NCI-H1694 treated with DMSO at 0.1 percent for 48 hours (cell line): ENCODE data around the gene CLSTN1.

ENCODE experiments used
- DNase-seq: peaks from one replicate; lab custom pipeline; 2025; lab: John Stamatoyannopoulos, UW

The CLSTN1 gene

DNA sequence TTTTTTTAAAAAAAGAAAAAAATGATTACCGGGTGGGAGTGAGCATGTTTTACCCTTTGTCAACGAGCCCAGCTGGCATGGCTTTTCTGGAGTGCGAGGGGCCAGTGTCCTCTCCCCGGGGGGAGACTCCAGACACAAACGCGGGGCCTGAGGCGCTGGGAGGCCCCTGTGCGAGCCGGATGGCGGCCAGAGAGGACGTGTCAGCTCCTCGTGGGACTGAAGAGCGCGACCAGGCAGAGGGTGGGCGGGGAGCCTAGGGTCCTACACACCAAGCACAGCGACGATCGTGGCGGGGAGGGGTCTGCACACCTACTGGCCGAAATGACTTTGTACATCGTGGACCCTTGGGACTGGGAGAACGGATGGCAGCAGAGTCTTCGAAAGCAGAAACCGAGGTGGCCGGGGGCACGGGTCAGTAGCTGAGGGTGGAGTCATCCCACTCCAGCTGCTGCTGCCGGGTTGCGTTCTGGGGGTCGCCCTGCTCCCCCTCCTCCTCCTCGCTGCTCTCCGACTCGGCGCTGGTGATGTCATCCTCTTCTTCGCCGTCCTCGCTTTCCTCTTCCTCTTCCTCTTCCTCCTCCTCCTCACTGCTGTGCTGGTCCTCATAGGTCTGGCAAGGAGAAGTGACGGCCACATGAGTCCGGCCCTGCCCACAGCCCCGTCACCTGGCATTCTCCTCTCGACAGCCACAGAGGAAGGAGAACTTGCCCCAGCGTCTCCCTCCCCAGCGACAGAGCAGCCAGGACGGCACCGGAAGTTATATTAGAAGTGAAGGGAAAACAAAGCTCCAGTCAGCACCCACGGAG lies 93.5 kb downstream of the CLSTN1 start:
- no peak for DNase-seq

DNA sequence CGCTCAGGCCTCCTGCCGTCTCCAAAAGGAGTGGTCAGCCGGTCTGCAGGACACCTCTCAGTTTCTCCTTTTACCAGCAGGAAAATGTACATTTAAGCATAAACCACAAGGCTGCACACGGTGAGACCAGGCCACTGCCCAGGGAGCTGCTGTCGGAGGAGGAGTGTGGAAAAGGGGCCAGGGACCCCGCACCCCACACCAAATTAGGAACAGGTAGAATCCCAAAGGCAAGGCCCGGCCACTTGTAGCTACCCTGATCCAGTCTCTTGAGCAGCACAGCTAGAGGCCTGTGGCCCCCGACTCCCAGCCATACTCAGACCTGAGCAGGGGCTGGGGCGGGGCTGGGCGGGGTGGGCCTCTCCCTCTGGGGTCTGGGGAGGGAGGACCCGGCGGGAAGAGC lies 94.2 kb downstream of the CLSTN1 start:
- DNase-seq, result no peak

DNA sequence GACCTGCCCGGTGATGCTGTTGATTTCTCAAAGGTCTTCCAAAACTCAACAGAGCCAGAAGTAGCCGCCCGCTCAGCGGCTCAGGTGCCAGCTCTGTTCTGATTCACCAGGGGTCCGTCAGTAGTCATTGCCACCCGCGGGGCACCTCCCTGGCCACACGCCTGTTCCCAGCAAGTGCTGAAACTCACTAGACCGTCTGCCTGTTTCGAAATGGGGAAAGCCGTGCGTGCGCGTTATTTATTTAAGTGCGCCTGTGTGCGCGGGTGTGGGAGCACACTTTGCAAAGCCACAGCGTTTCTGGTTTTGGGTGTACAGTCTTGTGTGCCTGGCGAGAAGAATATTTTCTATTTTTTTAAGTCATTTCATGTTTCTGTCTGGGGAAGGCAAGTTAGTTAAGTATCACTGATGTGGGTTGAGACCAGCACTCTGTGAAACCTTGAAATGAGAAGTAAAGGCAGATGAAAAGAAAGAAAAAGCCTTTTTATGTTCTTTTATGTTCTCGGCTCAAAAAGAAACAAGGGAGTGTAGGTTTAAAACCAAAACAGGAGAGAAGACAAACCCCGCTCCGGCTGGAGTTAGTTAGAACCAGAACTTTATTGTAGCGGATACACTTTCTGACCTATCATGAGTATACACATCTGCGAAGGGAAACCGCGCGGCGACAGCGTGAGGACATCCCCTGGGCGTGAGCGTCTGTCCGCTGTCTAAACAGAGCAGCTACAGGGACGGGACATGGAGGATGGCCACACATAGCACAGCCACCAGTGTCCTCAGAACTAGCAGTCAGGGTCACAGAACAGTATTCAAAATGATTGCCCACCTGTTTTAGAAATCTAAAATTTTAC lies 95.1 kb downstream of the CLSTN1 start:
- DNase-seq, result no peak

DNA sequence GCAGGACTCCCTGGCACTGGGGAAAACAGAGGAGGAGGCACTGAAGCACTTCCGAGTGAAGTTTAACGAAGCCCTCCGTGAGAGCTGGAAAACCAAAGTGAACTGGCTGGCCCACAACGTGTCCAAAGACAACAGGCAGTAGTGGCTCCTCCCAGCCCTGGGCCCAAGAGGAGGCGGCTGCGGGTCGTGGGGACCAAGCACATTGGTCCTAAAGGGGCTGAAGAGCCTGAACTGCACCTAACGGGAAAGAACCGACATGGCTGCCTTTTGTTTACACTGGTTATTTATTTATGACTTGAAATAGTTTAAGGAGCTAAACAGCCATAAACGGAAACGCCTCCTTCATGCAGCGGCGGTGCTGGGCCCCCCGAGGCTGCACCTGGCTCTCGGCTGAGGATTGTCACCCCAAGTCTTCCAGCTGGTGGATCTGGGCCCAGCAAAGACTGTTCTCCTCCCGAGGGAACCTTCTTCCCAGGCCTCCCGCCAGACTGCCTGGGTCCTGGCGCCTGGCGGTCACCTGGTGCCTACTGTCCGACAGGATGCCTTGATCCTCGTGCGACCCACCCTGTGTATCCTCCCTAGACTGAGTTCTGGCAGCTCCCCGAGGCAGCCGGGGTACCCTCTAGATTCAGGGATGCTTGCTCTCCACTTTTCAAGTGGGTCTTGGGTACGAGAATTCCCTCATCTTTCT lies 96.7 kb downstream of the CLSTN1 start:
- DNase-seq, result no peak

DNA sequence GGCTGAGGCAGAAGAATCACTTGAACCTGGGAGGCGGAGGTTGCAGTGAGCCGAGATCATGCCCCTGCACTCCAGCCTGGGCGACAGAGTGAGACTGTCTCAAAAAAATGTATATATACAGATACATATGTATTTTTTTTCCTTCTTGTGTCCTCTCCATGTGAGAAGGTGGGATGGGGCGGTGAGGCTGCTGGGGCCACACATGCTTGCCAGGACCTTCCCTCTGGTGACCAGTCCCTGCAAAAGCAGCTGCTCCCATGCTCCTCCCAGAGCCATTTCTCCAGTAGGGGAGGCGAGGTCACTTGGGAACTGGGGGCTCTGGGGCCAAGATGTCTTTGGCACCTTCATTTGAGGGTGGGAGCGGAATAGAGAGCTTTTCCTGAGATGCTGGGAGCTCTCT lies 97.4 kb downstream of the CLSTN1 start:
- DNase-seq, result no peak

DNA sequence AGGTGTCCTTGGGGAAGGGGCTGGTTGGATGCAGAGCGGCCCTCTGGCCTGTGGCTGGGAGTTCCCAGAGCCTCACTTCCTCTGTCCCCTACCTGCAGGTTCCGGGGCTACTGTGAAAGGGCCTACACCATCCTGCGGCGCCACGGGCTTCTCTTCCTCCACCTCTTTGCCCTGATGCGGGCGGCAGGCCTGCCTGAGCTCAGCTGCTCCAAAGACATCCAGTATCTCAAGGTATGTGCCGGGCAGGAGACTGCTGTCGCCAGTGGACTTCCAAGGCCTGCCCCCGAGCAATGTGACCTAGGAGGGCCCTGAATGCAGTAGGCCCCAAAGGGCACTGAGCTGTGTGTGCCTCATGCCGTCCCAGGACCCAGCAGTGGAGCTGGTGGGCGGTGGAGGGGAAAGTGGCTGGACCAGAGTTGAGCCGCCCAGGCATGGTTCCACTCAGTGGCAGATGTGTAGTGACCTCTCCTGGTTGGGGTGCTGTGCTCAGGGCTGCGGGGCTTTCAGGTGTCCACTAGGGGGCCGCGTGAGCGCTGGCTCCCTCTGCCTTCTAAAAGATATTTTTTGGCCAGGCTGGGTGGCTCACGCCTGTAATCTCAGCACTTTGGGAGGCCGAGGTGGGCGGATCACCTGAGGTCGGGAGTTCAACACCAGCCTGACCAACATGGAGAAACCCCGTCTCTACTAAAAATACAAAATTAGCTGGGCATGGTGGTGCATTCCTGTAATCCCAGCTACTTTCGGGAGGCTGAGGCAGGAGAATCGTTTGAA lies 98.9 kb downstream of the CLSTN1 start:
- no peak for DNase-seq

DNA sequence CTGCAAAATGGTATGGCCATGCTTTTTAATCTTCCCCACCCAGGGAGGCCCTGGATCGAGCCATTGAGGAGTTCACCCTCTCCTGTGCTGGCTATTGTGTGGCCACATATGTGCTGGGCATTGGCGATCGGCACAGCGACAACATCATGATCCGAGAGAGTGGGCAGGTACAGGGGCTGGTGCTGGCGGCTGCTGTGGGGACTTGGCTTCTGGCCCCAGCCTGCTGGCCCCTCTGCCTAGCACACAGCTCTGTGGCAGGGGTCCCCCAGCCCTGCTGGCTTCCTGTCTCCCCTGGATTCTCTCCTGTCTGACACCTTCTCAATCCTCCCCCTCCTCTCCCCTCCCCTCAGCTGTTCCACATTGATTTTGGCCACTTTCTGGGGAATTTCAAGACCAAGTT lies 99.8 kb downstream of the CLSTN1 start:
- no peak for DNase-seq

DNA sequence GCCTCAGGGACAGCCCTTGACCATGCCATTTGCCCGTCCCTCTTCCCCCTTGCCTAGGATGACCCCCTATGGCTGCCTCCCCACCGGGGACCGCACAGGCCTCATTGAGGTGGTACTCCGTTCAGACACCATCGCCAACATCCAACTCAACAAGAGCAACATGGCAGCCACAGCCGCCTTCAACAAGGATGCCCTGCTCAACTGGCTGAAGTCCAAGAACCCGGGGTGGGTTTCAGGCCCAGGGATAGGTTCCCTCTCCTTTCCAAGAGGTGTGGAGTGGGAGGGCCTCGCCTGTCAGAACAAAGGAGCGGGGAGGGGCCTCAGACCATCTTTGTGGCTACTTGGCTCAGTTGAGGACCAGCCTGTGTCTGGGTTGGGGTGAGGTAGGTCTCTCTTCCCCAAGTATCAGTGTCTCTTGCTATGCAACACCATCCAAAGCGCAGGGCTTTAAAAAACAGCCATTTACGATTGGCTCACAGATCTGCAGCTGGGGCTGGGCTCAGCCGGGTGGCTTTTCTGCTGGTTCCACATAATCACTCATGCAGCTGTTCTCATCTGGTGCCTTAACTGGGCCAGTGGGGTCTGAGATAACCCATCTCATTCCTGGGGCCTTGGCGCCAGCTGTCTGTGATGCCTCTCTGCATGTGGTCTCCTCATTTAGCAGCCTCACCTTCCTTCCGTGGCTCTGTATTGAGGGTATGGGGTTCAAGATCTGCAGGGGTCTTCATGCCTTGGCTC lies 100.5 kb downstream of the CLSTN1 start:
- DNase-seq, result no peak

DNA sequence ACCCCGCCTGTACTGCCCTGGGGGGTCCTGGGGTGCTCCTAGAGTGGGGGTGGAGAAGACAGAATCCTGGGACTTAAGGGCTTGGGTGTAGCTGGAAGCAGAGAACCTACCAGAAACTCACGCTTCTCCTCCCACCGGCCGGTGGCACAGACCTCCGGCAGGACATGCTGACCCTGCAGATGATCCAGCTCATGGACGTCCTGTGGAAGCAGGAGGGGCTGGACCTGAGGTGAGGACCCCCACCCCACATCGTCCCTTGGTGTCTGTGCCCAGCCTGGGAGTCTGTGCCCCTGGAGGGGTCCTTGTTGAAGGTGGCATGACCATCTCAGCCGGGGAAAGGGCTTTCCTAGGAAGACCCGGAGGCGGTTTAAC lies 101.4 kb downstream of the CLSTN1 start:
- no peak for DNase-seq

DNA sequence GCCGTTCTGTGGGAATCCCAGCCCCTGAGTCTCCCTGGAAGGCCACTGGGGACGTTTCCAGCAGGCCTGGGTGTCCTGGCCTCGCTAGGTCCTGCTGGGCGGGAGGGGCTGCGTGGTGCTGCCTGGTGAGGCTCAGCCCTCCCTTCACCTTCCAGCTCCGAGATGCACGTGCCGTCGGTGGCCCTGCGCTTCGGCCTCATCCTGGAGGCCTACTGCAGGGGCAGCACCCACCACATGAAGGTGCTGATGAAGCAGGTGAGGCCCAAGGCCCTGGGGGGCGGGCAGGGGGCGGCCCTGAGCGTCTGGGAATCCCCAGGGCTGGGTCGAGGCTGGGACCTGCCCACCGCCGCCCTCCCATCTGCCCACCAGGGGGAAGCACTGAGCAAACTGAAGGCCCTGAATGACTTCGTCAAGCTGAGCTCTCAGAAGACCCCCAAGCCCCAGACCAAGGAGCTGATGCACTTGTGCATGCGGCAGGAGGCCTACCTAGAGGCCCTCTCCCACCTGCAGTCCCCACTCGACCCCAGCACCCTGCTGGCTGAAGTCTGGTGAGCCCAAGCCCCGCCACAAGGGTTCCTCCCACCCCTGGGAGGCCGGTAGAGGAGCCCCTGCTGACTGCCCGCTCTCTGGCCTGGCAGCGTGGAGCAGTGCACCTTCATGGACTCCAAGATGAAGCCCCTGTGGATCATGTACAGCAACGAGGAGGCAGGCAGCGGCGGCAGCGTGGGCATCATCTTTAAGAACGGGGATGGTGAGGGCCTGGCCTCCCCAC lies 102.0 kb downstream of the CLSTN1 start:
- DNase-seq, result peak; percentile 17

DNA sequence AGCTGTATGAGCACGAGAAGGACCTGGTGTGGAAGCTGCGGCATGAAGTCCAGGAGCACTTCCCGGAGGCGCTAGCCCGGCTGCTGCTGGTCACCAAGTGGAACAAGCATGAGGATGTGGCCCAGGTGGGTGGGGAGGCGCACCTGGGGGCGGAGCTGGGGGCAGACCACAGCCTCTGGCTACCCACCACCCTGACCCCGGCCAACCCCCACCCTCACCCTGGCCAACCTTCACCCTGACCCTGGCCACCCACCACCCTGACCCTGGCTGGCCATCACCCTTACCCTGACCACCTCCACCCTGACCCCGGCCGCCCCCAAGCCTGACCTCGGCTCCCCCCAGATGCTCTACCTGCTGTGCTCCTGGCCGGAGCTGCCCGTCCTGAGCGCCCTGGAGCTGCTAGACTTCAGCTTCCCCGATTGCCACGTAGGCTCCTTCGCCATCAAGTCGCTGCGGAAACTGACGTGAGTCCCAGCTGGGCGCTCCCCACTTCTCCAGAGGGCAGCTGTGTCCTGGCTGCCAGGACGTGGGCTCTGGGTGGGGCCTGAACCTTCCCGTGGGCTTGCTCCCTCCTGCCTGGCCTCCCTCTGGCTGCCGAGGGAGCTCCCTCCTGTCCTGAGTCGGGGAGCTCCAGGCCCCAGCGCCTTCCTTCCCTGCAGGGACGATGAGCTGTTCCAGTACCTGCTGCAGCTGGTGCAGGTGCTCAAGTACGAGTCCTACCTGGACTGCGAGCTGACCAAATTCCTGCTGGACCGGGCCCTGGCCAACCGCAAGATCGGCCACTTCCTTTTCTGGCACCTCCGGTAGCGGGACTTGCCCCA lies 102.8 kb downstream of the CLSTN1 start:
- DNase-seq, result no peak

DNA sequence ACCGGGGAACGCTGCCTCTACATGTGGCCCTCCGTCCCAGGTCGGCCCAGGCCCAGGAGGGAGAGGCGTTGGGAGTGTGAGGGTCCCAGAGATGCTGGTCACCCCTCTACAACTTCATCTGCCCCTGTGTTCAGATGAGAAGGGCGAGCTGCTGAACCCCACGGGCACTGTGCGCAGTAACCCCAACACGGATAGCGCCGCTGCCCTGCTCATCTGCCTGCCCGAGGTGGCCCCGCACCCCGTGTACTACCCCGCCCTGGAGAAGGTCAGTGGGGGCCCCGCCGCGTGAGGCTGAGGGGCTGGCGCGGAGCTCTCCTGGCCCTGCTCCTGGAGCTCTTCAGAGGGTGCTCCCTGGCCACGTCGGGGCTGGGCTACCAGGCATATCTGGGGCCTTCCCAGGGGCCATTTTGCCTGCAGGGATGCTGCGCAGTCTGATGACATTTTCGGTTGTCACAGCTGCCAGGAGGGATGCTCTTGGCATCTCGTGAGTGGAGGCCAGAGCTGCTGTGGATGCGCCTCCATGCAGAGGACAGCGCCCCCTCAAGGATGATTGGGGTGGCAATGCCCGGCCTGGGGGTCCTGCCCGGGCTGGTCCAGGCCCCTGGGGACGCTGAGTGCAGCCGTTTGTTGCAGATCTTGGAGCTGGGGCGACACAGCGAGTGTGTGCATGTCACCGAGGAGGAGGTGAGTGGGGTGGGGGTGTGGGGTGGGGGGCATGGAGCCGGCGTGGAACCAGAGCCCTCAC lies 103.6 kb downstream of the CLSTN1 start:
- DNase-seq, result no peak

DNA sequence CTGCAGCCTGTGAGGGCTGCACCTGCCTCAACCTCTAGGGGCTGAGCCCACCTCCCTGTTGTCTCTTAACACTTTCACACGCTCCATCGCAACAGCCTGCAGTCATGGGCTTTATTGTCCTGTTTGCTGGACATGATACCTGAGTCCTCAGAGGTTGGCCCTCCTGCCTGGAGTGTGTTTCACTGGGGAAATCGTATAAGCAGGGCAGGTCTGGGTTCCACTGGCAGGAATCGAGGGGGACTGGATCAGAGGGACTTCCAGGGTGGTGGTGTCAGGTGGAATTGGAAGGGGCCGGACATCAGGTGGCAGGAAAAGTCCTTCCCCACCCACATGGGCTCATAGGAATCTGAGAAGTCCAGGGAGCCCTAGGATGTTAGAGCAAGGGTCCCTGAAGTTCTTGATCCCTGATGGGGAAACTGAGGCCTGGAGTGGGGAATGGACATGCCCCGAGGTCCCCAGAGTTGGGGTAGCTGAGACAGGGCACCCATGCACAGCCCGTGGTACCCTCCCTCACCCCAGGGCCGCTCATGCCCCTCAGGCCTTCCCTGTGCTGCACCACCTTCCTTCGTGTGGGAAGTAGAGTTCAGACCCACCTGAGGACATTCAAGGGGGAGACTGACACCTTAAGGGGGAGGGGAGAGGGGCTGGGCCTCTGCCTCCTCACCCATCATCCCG lies 105.6 kb downstream of the CLSTN1 start:
- no peak for DNase-seq

DNA sequence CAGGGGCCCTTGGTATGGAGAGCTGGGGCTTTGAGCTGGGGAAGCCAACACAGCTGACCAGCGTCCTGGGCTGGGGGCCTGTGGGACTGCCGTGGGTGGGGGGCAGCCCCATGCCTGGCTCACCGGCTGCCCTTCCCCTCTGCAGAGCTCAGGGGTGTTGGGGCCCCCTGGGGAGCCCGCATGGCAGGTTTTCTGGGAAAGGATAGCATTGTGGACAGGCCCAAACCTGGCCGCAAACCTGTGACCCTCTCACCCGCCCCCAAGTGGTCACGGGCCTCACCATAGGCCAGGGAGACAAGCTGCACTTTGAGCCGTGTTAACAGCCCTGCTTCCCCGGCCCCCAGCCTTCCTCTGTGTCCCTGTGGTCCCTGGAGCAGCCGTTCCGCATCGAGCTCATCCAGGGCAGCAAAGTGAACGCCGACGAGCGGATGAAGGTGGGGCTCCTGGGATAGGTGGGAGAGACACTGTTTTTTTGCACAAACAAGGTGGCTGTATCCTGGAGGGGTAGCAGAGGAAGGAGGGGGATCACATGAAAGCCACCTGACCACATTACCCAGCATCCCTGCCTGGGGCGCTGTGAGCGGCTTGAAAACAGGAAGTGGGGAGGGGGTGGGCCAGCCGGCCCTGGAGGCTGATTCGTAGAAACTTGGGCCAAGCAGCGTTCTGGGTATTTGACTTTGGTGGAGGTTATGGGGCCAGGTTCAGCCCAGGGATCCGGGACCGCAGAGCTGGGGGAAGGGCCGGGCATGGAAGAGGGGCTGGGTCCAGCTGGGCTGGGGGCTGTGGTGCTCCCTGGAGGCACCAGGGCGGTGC lies 106.4 kb downstream of the CLSTN1 start:
- no peak for DNase-seq

DNA sequence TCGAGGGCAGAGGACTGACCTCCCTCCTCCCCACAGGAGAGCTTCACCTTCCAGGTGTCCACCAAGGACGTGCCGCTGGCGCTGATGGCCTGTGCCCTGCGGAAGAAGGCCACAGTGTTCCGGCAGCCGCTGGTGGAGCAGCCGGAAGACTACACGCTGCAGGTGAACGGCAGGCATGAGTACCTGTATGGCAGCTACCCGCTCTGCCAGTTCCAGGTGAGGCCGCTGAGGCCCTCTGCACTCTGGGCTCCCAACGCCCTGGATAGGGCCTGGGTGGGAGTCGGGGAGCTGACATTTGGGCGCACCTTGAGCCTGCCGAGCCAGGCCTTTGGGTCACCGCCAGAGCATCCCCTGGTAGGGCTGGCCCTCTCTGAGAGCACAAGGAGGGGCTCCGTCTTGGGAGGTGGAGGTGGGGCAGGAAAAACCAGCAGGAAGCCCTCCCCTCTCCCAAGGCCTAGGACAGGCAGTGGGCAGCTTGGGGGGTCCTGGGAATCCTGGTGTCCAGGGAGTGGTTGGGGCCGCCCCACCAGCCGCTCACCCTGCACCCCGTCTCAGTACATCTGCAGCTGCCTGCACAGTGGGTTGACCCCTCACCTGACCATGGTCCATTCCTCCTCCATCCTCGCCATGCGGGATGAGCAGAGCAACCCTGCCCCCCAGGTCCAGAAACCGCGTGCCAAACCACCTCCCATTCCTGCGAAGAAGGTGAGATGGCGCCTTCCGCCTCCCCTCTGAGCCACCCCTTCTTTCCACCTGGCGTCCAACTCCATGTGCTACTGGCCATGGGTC lies 107.2 kb downstream of the CLSTN1 start:
- no peak for DNase-seq

DNA sequence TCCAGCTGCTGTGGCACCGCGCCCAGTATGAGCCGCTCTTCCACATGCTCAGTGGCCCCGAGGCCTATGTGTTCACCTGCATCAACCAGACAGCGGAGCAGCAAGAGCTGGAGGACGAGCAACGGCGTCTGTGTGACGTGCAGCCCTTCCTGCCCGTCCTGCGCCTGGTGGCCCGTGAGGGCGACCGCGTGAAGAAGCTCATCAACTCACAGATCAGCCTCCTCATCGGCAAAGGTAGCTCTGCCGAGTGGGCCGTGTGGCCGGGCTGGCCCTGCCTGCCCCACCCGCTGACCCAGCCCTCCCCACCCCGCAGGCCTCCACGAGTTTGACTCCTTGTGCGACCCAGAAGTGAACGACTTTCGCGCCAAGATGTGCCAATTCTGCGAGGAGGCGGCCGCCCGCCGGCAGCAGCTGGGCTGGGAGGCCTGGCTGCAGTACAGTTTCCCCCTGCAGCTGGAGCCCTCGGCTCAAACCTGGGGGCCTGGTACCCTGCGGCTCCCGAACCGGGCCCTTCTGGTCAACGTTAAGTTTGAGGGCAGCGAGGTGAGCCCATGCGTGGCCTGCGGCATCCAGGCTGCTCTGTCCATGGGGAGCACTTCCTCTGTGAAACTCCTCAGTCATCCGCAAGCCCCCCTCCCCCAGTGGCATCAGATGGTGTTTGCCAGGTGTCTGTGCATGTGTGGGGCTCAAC lies 108.1 kb downstream of the CLSTN1 start:
- no peak for DNase-seq
